MM.1S (cell line): ENCODE data around the gene PTPRG.

Experiments used
- CTCF ChIP-seq: fragments of 300-600 bp; sonication (generic); IDR thresholded peaks from 2 replicates; pipeline ENCODE4 v1.5.1; 2016; ENCODE audit warnings: antibody characterized with exemption, low read length, mixed read lengths
- EZH2 ChIP-seq: fragments of 300-600 bp; sonication (generic); optimal IDR thresholded peaks from 2 replicates; pipeline ENCODE3; 2017; ENCODE audit warnings: low read depth, mild to moderate bottlenecking, antibody characterized with exemption, low read length, mixed read lengths
- EZH2phosphoT487 ChIP-seq: fragments of 300-600 bp; sonication (generic); IDR thresholded peaks from 2 replicates; pipeline ENCODE4 v1.6.1; 2018; ENCODE audit warnings: antibody characterized with exemption, low read length

GRCh38 chr3:62207197-62207596, 645.8 kb downstream of the PTPRG start:
- TF ChIP-seq CTCF = no peak
- no peak for TF ChIP-seq EZH2
- TF ChIP-seq EZH2phosphoT487 = no peak
